NCI-H1417 treated with DMSO at 0.1 percent for 48 hours (cell line): ENCODE results near the gene HDGFL2.
"Not testable (repeated sequence)": the region's sequence is repeated elsewhere in the genome, so short reads cannot be mapped to it uniquely, and the experiment has no call there.

Experiments used
- DNase-seq: peaks from one replicate; lab custom pipeline; 2025; lab: John Stamatoyannopoulos, UW

HDGFL2 gene

GRCh38 chr19:4536798-4537197 lies 64.7 kb downstream of the HDGFL2 start:
- DNase-seq: no peak

GRCh38 chr19:4537953-4538600 lies 66.0 kb downstream of the HDGFL2 start:
- no peak for DNase-seq

- no peak for DNase-seq
These were observed 66.5 kb downstream of the HDGFL2 start for GRCh38 chr19:4538601-4538954.

GRCh38 chr19:4539169-4539692 lies 67.1 kb downstream of the HDGFL2 start:
- no peak for DNase-seq

GRCh38 chr19:4539693-4540581 lies 67.8 kb downstream of the HDGFL2 start, which contains the start of gene LRG1:
Gene LRG1 (minus strand): TSS chr19:4540036. CDS start chr19:4540013, 23 bp downstream.
- no peak for DNase-seq

GRCh38 chr19:4541114-4541805 lies 69.2 kb downstream of the HDGFL2 start:
- no peak for DNase-seq

GRCh38 chr19:4541806-4542145 lies 69.7 kb downstream of the HDGFL2 start:
- DNase-seq: not testable (repeated sequence)

GRCh38 chr19:4542896-4543841 lies 71.1 kb downstream of the HDGFL2 start:
- no peak for DNase-seq

- DNase-seq: no peak
These were observed 71.9 kb downstream of the HDGFL2 start for GRCh38 chr19:4543842-4544647.

- no peak for DNase-seq
These were observed 75.5 kb downstream of the HDGFL2 start for GRCh38 chr19:4547303-4548237.

- no peak for DNase-seq
These were observed 76.1 kb downstream of the HDGFL2 start for GRCh38 chr19:4548238-4548584.

- no peak for DNase-seq
These were observed 77.9 kb downstream of the HDGFL2 start for GRCh38 chr19:4550018-4550417.

GRCh38 chr19:4550479-4551050 lies 78.5 kb downstream of the HDGFL2 start:
- no peak for DNase-seq
